H1 (cell line): ENCODE data around the gene GATAD2B. TPM values are rescaled to one million over a fixed set of nuclear protein-coding genes. Genes with fewer than 3 reads are reported as not detected.

Source experiments
- CTCF ChIA-PET: fragments of 300-600 bp; sonication (Branson Sonifier 250); formaldehyde crosslinking; loops from one replicate; lab custom pipeline; 2021; ENCODE audit not compliant: partially characterized antibody; lab: Charles Lee
- POLR2A ChIA-PET: fragments of 300-600 bp; sonication (Branson Sonifier 250); formaldehyde crosslinking; loops from one replicate; lab custom pipeline; 2021; ENCODE audit warnings: inconsistent platforms; ENCODE audit not compliant: partially characterized antibody; lab: Charles Lee
- DNase-seq, 2 experiments: peaks; one replicate each; pipeline versions ENCODE4 v3.0.0 to v3.0.0-alpha.2; 2010 to 2022; ENCODE audit warnings: low spot score in 2 of 2, low read depth in 1 of 2, mixed read lengths in 1 of 2
- FAIRE-seq: peaks from 2 replicates; lab custom pipeline; 2011; peaks lifted over from hg19 to GRCh38; lab: Jason Lieb, UNC
- H2AFZ ChIP-seq: 2 replicates; pipeline ENCODE4 v1.8.1; 2012; ENCODE audit warnings: low read length, inconsistent platforms
- H2AK5ac ChIP-seq: 2 replicates; pipeline ENCODE4 v1.6.1; 2013; ENCODE audit warnings: low read depth, low read length
- H2BK120ac ChIP-seq: replicated peaks from 2 replicates; pipeline ENCODE3; 2013; ENCODE audit warnings: low read depth, low read length, inconsistent platforms
- H2BK12ac ChIP-seq: 2 replicates; pipeline ENCODE4 v1.6.1; 2013; ENCODE audit warnings: low read depth, low read length
- H2BK15ac ChIP-seq: 2 replicates; pipeline ENCODE4 v1.6.1; 2013; ENCODE audit warnings: low read length
- H2BK20ac ChIP-seq: 2 replicates; pipeline ENCODE4 v1.6.1; 2013; ENCODE audit warnings: low read length
- H2BK5ac ChIP-seq: 2 replicates; pipeline ENCODE4 v1.6.1; 2013; ENCODE audit warnings: low read depth, low read length
- H3K14ac ChIP-seq: 2 replicates; pipeline ENCODE4 v1.6.1; 2013; ENCODE audit warnings: inconsistent platforms; ENCODE audit not compliant: insufficient read length
- H3K18ac ChIP-seq: 2 replicates; pipeline ENCODE4 v1.6.1; 2013; ENCODE audit warnings: low read length; ENCODE audit errors: extremely low read depth
- H3K23ac ChIP-seq: 2 replicates; pipeline ENCODE4 v1.6.1; 2013; ENCODE audit warnings: inconsistent platforms; ENCODE audit not compliant: insufficient read length
- H3K23me2 ChIP-seq: 2 replicates; pipeline ENCODE4 v1.6.1; 2013; ENCODE audit warnings: low read depth, low read length
- H3K27ac ChIP-seq: 2 replicates; pipeline ENCODE4 v1.6.1; 2011; ENCODE audit warnings: low read depth, low read length, inconsistent platforms
- H3K27me3 ChIP-seq, 4 experiments: replicated peaks in 1 of 4; 1 replicate in 1 of 4; 2 replicates in 3 of 4; pipeline versions ENCODE4 v1.6.1 to v1.8.1; 2011 to 2013; ENCODE audit warnings: low read length in 3 of 4, mild to moderate bottlenecking in 3 of 4, inconsistent platforms in 2 of 4, mixed read lengths in 2 of 4, moderate library complexity in 1 of 4; ENCODE audit not compliant: control insufficient read depth in 3 of 4, insufficient read depth in 3 of 4; ENCODE audit errors: extremely low read depth in 1 of 4
- H3K36me3 ChIP-seq, 4 experiments: 2 replicates each; pipeline versions ENCODE4 v1.6.1 to v1.8.1; 2011 to 2013; ENCODE audit warnings: mild to moderate bottlenecking in 4 of 4, low read length in 3 of 4, moderate library complexity in 2 of 4, control low read depth in 1 of 4, inconsistent platforms in 1 of 4; ENCODE audit not compliant: insufficient read depth in 4 of 4, control insufficient read depth in 2 of 4
- H3K4ac ChIP-seq: replicated peaks from 2 replicates; pipeline ENCODE3; 2013; ENCODE audit warnings: low read length, low read depth, mixed read lengths, inconsistent platforms; ENCODE audit not compliant: insufficient read length
- H3K4me1 ChIP-seq, 4 experiments: replicated peaks in 1 of 4; 1 replicate in 1 of 4; 2 replicates in 3 of 4; pipeline versions ENCODE4 v1.6.1 to v1.8.1; 2011 to 2013; ENCODE audit warnings: low read length in 3 of 4, inconsistent platforms in 2 of 4, mixed read lengths in 1 of 4; ENCODE audit not compliant: insufficient read depth in 4 of 4, control insufficient read depth in 3 of 4
- H3K4me2 ChIP-seq, 2 experiments: 2 replicates each; pipeline versions ENCODE4 v1.6.1 to v1.8.1; 2011 to 2013; ENCODE audit warnings: low read depth in 2 of 2, low read length in 2 of 2, control low read depth in 1 of 2, inconsistent platforms in 1 of 2, mild to moderate bottlenecking in 1 of 2; ENCODE audit not compliant: insufficient read depth in 1 of 2
- H3K4me3 ChIP-seq, 4 experiments: fragments of 200-600, 300-600 bp in 1 of 4; sonication (generic), shearing (Covaris generic), sonication (Bioruptor Twin) in 1 of 4; 2 replicates each; pipeline versions ENCODE4 v1.5.1 to v1.8.1; 2011 to 2016; ENCODE audit warnings: low read length in 4 of 4, low read depth in 3 of 4, control low read depth in 2 of 4, inconsistent platforms in 2 of 4, mild to moderate bottlenecking in 2 of 4, mixed read lengths in 1 of 4, moderate library complexity in 1 of 4; ENCODE audit not compliant: insufficient read depth in 2 of 4; ENCODE audit errors: extremely low read depth in 1 of 4
- H3K56ac ChIP-seq: replicated peaks from 2 replicates; pipeline ENCODE3; 2013; ENCODE audit warnings: low read depth, mild to moderate bottlenecking, mixed read lengths, low read length, inconsistent platforms; ENCODE audit not compliant: insufficient read length
- H3K79me1 ChIP-seq: 2 replicates; pipeline ENCODE4 v1.6.1; 2013; ENCODE audit warnings: low read depth, low read length, control low read depth
- H3K79me2 ChIP-seq, 2 experiments: 2 replicates each; pipeline versions ENCODE4 v1.6.1 to v1.8.1; 2012 to 2013; ENCODE audit warnings: low read length in 2 of 2, mild to moderate bottlenecking in 2 of 2, inconsistent platforms in 1 of 2; ENCODE audit not compliant: insufficient read depth in 2 of 2, control insufficient read depth in 1 of 2
- H3K9ac ChIP-seq, 4 experiments: replicated peaks in 1 of 4; 1 replicate in 1 of 4; 2 replicates in 3 of 4; pipeline versions ENCODE4 v1.6.1 to v1.8.1; 2011 to 2013; ENCODE audit warnings: low read depth in 3 of 4, low read length in 3 of 4, control low read depth in 2 of 4, mild to moderate bottlenecking in 2 of 4, moderate library complexity in 2 of 4, inconsistent platforms in 1 of 4; ENCODE audit errors: extremely low read depth in 1 of 4
- H3K9me3 ChIP-seq, 2 experiments: 2 replicates each; pipeline versions ENCODE4 v1.6.1 to v1.8.1; 2012 to 2013; ENCODE audit warnings: mild to moderate bottlenecking in 2 of 2, moderate library complexity in 2 of 2, control low read depth in 1 of 2, inconsistent platforms in 1 of 2, low read depth in 1 of 2, low read length in 1 of 2, mixed read lengths in 1 of 2; ENCODE audit not compliant: insufficient read depth in 2 of 2
- H4K20me1 ChIP-seq, 2 experiments: replicated peaks in 1 of 2; 2 replicates each; pipeline versions ENCODE3 to v1.8.1; 2011 to 2013; ENCODE audit warnings: inconsistent platforms in 2 of 2, low read length in 2 of 2, mild to moderate bottlenecking in 1 of 2; ENCODE audit not compliant: insufficient read depth in 2 of 2, control insufficient read depth in 1 of 2
- H4K5ac ChIP-seq: 2 replicates; pipeline ENCODE4 v1.6.1; 2013; ENCODE audit warnings: low read length, low read depth, mixed read lengths, inconsistent platforms; ENCODE audit not compliant: insufficient read length
- H4K8ac ChIP-seq: 2 replicates; pipeline ENCODE4 v1.8.0; 2013; ENCODE audit warnings: mild to moderate bottlenecking, moderate library complexity, low read length, inconsistent platforms; ENCODE audit not compliant: insufficient read depth; ENCODE audit errors: extremely low read depth
- H4K91ac ChIP-seq: replicated peaks from 2 replicates; pipeline ENCODE3; 2013; ENCODE audit warnings: low read length, mixed read lengths, inconsistent platforms; ENCODE audit not compliant: insufficient read length
- HDAC6 ChIP-seq: IDR thresholded peaks from one replicate; pipeline ENCODE4 v1.7.1; 2012; ENCODE audit warnings: low read depth, mild to moderate bottlenecking, inconsistent platforms, low read length, moderate library complexity
- POLR2AphosphoS5 ChIP-seq: IDR thresholded peaks from 2 replicates; pipeline ENCODE4 v1.6.1; 2011; ENCODE audit warnings: low read depth, low read length
- SIX5 ChIP-seq: IDR thresholded peaks from 2 replicates; pipeline ENCODE4 v1.6.1; 2011; ENCODE audit warnings: mild to moderate bottlenecking, low read depth, low read length
- WGBS, 2 experiments: shearing (Covaris generic) in 1 of 2; methylation state at CpG; one replicate each; pipeline versions ENCODE4 v1.1.6 to v1.1.7; 2013 to 2015; ENCODE audit warnings: low lambda C conversion rate in 2 of 2, mixed read lengths in 2 of 2, inconsistent platforms in 1 of 2, low coverage in 1 of 2, missing lambda C conversion rate in 1 of 2; ENCODE audit not compliant: insufficient replicate concordance in 2 of 2, insufficient coverage in 1 of 2, insufficient read length in 1 of 2; ENCODE audit errors: extremely low coverage in 1 of 2, missing lambda C conversion rate in 1 of 2; 5-methylcytosine and 5-hydroxymethylcytosine counted together
- polyA plus RNA-seq, 7 experiments: library from polyadenylated mRNA; depleted of rRNA in 3 of 7; stranded (reverse) in 5 of 7; unstranded in 2 of 7; fragments of >200 nt in 5 of 7; fragments of 200-250 nt in 2 of 7; gene quantifications; 1 replicate in 5 of 7; 2 replicates in 1 of 7; 4 replicates in 1 of 7; pipeline versions ENCODE4 v1.2.1 to v1.2.3, GENCODE V29; 2011 to 2013; ENCODE audit warnings: missing spikeins in 2 of 7, mixed read lengths in 2 of 7
- total RNA-seq: library from RNA; stranded (reverse); fragmentation: NEBNext Ultra II Directional; extraction: Animal tissue kit (Norgen Biotek cat#: 25700); gene quantifications from 2 replicates; pipeline ENCODE4 v1.2.1, GENCODE V29; 2021

Gene GATAD2B
- total and polyA plus RNA-seq, 2 of the 8 experiments (the other 6 are each of a cell fraction or from before 2014, with no cell fraction given), result 8.4 to 39.1 TPM

- Histone ChIP-seq H3K4me3 (no peak overlapping the region), H2AK5ac (no peak overlapping the region), H3K27me3 (no peaks in the 10 kb centered on the region), H2BK12ac (no peak overlapping the region), H3K27ac (0 out of 2 replicates have a peak overlapping the region, but pooled peaks have one; percentile 3), H4K91ac (no peak overlapping the region), H3K79me1 (peaks cover 24% of the 10 kb centered on the region), H3K4me2 (peak overlapping the region in 1 of 2 experiments; percentile 89; a peak in 1 of 4 replicates), H3K23me2 (peaks cover 28% of the 10 kb centered on the region), H2BK120ac (no peak overlapping the region), H4K20me1 (peaks cover 9 to 10% of the 10 kb centered on the region in 2 experiments), H3K79me2 (peaks cover 36 to 61% of the 10 kb centered on the region in 2 experiments), H2BK5ac (0 out of 2 replicates have a peak overlapping the region, but pooled peaks have one; percentile 29), H4K5ac (no peak overlapping the region), H3K23ac (no peak overlapping the region), H2AFZ (no peak overlapping the region), H3K14ac (no peak overlapping the region), H2BK15ac (no peak overlapping the region), H3K18ac (no peak overlapping the region), H3K56ac (no peak overlapping the region), H3K9ac (no peak overlapping the region), H3K36me3 (peaks cover 11 to 26% (median 19%) of the 10 kb centered on the region in 4 experiments), H3K9me3 (no peaks in the 10 kb centered on the region), H3K4me1 (peaks cover 6 to 20% (median 12%) of the 10 kb centered on the region in 4 experiments), H3K4ac (no peak overlapping the region), H4K8ac (no peak overlapping the region), H2BK20ac (no peak overlapping the region)
- 82% methylated on average over 3 of the region's 3 CpGs; no CpG with 5 or more reads in 1 of the 2 experiments for WGBS, 2 experiments
- TF ChIP-seq POLR2AphosphoS5 (peak; percentile 56), SIX5 (0 out of 2 replicates have a peak, but pooled peaks have one; percentile 12), HDAC6 (no peak)
- ChIA-PET POLR2A (interaction anchor here (1.0 to 15.7 kb wide), 6 partner anchors 13 to 325 kb away, joined by 6 to 454 read pairs (median 42); partner anchors contain the start of genes CHTOP, CREB3L4, DENND4B and JTB), CTCF (interaction anchor here (0.5 to 1.5 kb wide), 3 partner anchors 15 to 185 kb away, joined by 3 read pairs; no protein-coding TSS in a partner anchor)
- FAIRE-seq (no peak), DNase-seq (no peak)
Measured at GRCh38 chr1:153959454-153959853, 36.7 kb upstream of the GATAD2B start.
